Ectodermal cell (in vitro differentiated cells): ENCODE results near the gene CYP39A1.

ENCODE experiments used
- H3K27ac ChIP-seq: 2 replicates; pipeline ENCODE4 v1.7.0; 2013; ENCODE audit warnings: mild to moderate bottlenecking, low read depth, low read length; ENCODE audit not compliant: insufficient read depth, poor library complexity, severe bottlenecking
- H3K27me3 ChIP-seq: 2 replicates; pipeline ENCODE4 v1.7.0; 2013; ENCODE audit warnings: mild to moderate bottlenecking, low read length; ENCODE audit not compliant: insufficient read depth, control insufficient read depth, poor library complexity, severe bottlenecking
- H3K36me3 ChIP-seq: one replicate; pipeline ENCODE4 v1.7.0; 2013; ENCODE audit warnings: low read length; ENCODE audit not compliant: control insufficient read depth, insufficient read depth
- H3K4me1 ChIP-seq: one replicate; pipeline ENCODE4 v1.7.0; 2013; ENCODE audit warnings: low read length; ENCODE audit not compliant: control insufficient read depth, insufficient read depth
- H3K4me3 ChIP-seq: 2 replicates; pipeline ENCODE4 v1.7.0; 2013; ENCODE audit warnings: low read depth, low read length, control low read depth; ENCODE audit not compliant: insufficient read depth
- H3K9me3 ChIP-seq: 2 replicates; pipeline ENCODE4 v1.7.0; 2013; ENCODE audit warnings: mild to moderate bottlenecking, low read length, moderate library complexity; ENCODE audit not compliant: control insufficient read depth
- WGBS, 2 experiments: methylation state at CpG; one replicate each; pipeline ENCODE4 v1.1.7; 2013; ENCODE audit warnings: missing lambda C conversion rate in 2 of 2; 5-methylcytosine and 5-hydroxymethylcytosine counted together

Gene CYP39A1

DNA sequence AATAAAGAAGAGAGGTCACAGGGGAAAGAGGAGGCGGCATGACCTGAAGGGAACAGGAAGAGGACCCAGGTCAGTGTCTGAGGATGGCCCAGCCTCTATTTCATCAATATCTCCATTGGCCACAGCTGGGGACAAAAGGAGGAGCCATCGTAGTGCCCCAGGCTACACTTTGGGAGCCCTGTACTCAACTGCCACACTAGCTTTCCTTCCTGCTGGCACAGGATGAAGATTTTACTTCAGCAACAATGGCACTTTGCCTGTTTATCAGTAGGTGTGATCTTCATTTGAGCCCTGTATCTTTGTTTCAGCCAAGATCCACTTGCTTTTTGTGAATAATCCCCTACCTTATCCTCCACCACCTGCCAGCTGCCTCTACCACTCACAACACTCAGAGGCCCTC lies 126.0 kb downstream of the CYP39A1 start:
- Histone ChIP-seq H3K27ac (no peak overlapping the region), H3K4me3 (no peak overlapping the region), H3K4me1 (no peaks in the 10 kb centered on the region), H3K27me3 (no peaks in the 10 kb centered on the region), H3K36me3 (no peaks in the 10 kb centered on the region), H3K9me3 (no peaks in the 10 kb centered on the region)
- 85 to 93% methylated on average over 2 of the region's 2 CpGs for WGBS, 2 experiments

GRCh38 chr6:46525583-46525982 lies 127.0 kb downstream of the CYP39A1 start:
- H3K4me1 ChIP-seq, result no peaks in the 10 kb centered on the region
- H3K27me3 ChIP-seq, result no peaks in the 10 kb centered on the region
- no peak overlapping the region for H3K27ac ChIP-seq
- no peak overlapping the region for H3K4me3 ChIP-seq
- no peaks in the 10 kb centered on the region for H3K9me3 ChIP-seq
- no peaks in the 10 kb centered on the region for H3K36me3 ChIP-seq

DNA sequence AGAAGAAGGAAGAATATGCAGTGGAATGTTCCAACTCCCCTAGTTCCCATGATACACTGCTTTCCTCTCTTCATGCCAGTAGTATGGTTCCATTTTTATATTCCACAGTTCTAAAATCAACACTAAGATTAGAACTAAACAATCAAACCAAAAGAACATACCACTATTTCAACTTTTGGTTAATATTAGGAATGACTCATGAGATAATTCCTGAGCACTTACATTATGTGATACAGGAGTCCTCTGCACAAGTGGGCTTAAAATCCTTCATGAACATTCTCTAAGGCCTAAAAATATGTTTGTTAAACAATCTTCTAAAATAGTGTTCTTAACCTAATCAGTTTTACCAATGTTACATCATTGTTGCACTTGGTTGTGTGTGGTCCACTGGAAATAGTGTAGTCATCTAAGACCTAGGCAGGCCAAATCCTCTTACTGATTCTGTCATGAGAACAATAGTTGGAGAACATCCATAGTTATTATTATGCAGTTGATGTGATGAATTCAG lies 131.1 kb downstream of the CYP39A1 start:
- Histone ChIP-seq H3K4me1 (no peaks in the 10 kb centered on the region), H3K27ac (no peak overlapping the region), H3K9me3 (no peaks in the 10 kb centered on the region), H3K36me3 (no peaks in the 10 kb centered on the region), H3K27me3 (no peaks in the 10 kb centered on the region), H3K4me3 (no peak overlapping the region)

GRCh38 chr6:46517202-46517601 lies 135.4 kb downstream of the CYP39A1 start:
- no peaks in the 10 kb centered on the region for H3K9me3 ChIP-seq
- H3K27ac ChIP-seq, result no peak overlapping the region
- no peaks in the 10 kb centered on the region for H3K27me3 ChIP-seq
- H3K4me1 ChIP-seq, result no peaks in the 10 kb centered on the region
- H3K36me3 ChIP-seq, result no peaks in the 10 kb centered on the region
- no peak overlapping the region for H3K4me3 ChIP-seq

- whole genome bisulfite sequencing, 2 experiments, result 90 to 92% methylated on average over 2 of the region's 2 CpGs
- no peaks in the 10 kb centered on the region for H3K9me3 ChIP-seq
- H3K27me3 ChIP-seq, result no peaks in the 10 kb centered on the region
- no peak overlapping the region for H3K27ac ChIP-seq
- no peaks in the 10 kb centered on the region for H3K4me1 ChIP-seq
- H3K36me3 ChIP-seq, result no peaks in the 10 kb centered on the region
- H3K4me3 ChIP-seq, result no peak overlapping the region
Measured at GRCh38 chr6:46513533-46513932, 139.1 kb downstream of the CYP39A1 start.

GRCh38 chr6:46511320-46511719 lies 141.3 kb downstream of the CYP39A1 start:
- no peak overlapping the region for H3K4me3 ChIP-seq
- 93 to 94% methylated on average over 7 of the region's 7 CpGs for WGBS, 2 experiments
- no peaks in the 10 kb centered on the region for H3K9me3 ChIP-seq
- H3K27me3 ChIP-seq, result no peaks in the 10 kb centered on the region
- H3K27ac ChIP-seq, result no peak overlapping the region
- H3K36me3 ChIP-seq, result no peaks in the 10 kb centered on the region
- H3K4me1 ChIP-seq, result no peaks in the 10 kb centered on the region

DNA sequence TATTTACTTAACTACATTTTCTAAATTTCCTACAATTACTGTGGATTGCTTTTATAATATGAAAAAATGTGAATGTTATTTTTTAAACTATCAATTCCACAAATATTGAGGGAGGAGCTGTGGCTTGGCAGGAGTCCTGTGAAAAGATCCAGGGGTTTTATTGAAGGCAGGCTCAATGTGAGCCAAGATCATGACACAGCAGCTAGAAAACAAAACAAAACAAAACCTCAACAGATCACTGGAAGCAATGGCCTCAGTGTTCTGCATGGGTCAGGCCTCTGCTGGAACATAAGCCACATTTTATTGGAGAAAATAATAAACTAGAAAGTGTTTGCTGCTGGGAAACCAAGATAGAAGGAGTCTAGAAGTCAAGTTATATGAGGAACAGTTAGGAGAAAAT lies 142.0 kb downstream of the CYP39A1 start:
- no peaks in the 10 kb centered on the region for H3K27me3 ChIP-seq
- H3K4me1 ChIP-seq, result no peaks in the 10 kb centered on the region
- no peaks in the 10 kb centered on the region for H3K9me3 ChIP-seq
- no peak overlapping the region for H3K4me3 ChIP-seq
- no peak overlapping the region for H3K27ac ChIP-seq
- H3K36me3 ChIP-seq, result no peaks in the 10 kb centered on the region

DNA sequence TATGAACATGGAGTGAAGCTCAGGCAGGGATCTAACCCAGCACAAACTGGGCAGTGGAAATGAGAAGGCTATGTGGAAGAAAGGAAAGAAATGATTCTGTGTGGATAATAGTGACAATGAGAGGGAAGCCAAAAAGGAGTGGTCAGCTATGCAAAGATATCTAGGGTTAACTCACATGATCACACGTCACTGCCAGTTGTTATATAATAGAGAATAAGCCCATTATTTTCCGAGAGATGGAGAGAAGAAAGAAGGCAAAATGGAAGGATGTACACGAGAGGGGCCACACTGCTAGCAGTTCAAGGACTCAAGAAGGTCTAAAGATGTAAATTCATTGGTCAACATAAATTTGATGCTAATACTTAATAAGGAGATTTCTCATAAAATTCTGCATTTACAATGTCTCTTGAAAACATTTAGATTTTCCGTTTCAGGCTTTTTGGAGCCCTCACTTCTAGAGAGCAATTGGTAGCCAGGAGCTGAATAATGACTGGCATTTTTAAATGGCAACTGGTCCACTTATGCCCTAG lies 142.6 kb downstream of the CYP39A1 start:
- H3K4me3 ChIP-seq, result no peak overlapping the region
- no peaks in the 10 kb centered on the region for H3K36me3 ChIP-seq
- no peaks in the 10 kb centered on the region for H3K27me3 ChIP-seq
- 93 to 95% methylated on average over 4 of the region's 4 CpGs for WGBS, 2 experiments
- H3K4me1 ChIP-seq, result no peaks in the 10 kb centered on the region
- no peak overlapping the region for H3K27ac ChIP-seq
- no peaks in the 10 kb centered on the region for H3K9me3 ChIP-seq

GRCh38 chr6:46509063-46509462 lies 143.6 kb downstream of the CYP39A1 start:
- no peak overlapping the region for H3K4me3 ChIP-seq
- no peak overlapping the region for H3K27ac ChIP-seq
- no peaks in the 10 kb centered on the region for H3K27me3 ChIP-seq
- no peaks in the 10 kb centered on the region for H3K36me3 ChIP-seq
- H3K9me3 ChIP-seq, result no peaks in the 10 kb centered on the region
- WGBS, 2 experiments, result 91 to 92% methylated on average over 4 of the region's 4 CpGs
- H3K4me1 ChIP-seq, result no peaks in the 10 kb centered on the region

DNA sequence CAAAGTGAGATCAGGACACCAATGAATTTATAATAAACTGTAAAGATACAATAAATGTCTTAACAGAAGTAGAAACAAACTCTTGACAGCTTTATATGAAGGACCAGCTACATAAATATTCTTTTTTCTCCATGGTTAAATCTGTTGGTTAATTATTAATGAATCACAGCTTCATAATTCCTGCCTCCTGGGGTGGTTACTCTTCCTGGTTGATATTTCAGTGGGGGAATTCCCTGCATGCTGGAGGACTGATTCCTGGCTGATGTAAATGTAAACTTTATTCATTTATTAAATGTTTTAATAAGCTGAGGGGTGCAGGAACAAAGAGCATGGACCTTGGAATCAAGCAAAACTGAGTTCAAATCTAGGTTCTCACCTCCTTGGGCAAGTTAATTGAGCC lies 145.2 kb downstream of the CYP39A1 start:
- Histone ChIP-seq H3K9me3 (no peaks in the 10 kb centered on the region), H3K4me3 (no peak overlapping the region), H3K36me3 (no peaks in the 10 kb centered on the region), H3K27ac (no peak overlapping the region), H3K27me3 (no peaks in the 10 kb centered on the region), H3K4me1 (no peaks in the 10 kb centered on the region)
